ENCODE measurements around the gene MTCL1. TPM values are rescaled to one million over a fixed set of nuclear protein-coding genes. Genes with fewer than 3 reads are reported as not detected.

MTCL1 gene
- total RNA-seq, 2 donors from 2014 or later, result 11.2 to 73.1 TPM

GRCh38 chr18:8744656-8745055 lies 39.3 kb downstream of the MTCL1 start:
- Histone ChIP-seq H3K4me3 (no peak overlapping the region), H3K36me3 (no peaks in the 10 kb centered on the region), H3K27me3 (replicated peaks; ENCODE audit: insufficient read depth) (no peaks in the 10 kb centered on the region), H3K4me1 (replicated peaks) (no peaks in the 10 kb centered on the region), H3K27ac (no peak overlapping the region), H3K9me3 (no peaks in the 10 kb centered on the region)
- intact Hi-C loops (cut with DNase I), result no loop called here
- WGBS, result 90% methylated on average over 4 of the region's 4 CpGs
- no peak for DNase-seq (ENCODE audit: low spot score)
- TF ChIP-seq POLR2A (IDR thresholded peaks at IDR 0.05) (no peak), POLR2AphosphoS5 (IDR thresholded peaks at IDR 0.05) (no peak)
- TF ChIP-seq, protein P1, sequence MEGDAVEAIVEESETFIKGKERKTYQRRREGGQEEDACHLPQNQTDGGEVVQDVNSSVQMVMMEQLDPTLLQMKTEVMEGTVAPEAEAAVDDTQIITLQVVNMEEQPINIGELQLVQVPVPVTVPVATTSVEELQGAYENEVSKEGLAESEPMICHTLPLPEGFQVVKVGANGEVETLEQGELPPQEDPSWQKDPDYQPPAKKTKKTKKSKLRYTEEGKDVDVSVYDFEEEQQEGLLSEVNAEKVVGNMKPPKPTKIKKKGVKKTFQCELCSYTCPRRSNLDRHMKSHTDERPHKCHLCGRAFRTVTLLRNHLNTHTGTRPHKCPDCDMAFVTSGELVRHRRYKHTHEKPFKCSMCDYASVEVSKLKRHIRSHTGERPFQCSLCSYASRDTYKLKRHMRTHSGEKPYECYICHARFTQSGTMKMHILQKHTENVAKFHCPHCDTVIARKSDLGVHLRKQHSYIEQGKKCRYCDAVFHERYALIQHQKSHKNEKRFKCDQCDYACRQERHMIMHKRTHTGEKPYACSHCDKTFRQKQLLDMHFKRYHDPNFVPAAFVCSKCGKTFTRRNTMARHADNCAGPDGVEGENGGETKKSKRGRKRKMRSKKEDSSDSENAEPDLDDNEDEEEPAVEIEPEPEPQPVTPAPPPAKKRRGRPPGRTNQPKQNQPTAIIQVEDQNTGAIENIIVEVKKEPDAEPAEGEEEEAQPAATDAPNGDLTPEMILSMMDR (IDR thresholded peaks at IDR 0.05), result no peak

- intact Hi-C loops (cut with DNase I), result no loop called here
- no peak overlapping the region for H3K27ac ChIP-seq
These were observed 40.1 kb downstream of the MTCL1 start for GRCh38 chr18:8745355-8746014.

GRCh38 chr18:8747440-8747937 lies 42.1 kb downstream of the MTCL1 start:
- no peaks in the 10 kb centered on the region for H3K27me3 ChIP-seq (replicated peaks; ENCODE audit: insufficient read depth)
- TF ChIP-seq, protein P1 (IDR thresholded peaks at IDR 0.05), result no peak
- TF ChIP-seq POLR2A (IDR thresholded peaks at IDR 0.05) (no peak), POLR2AphosphoS5 (IDR thresholded peaks at IDR 0.05) (no peak)
- intact Hi-C loops (cut with DNase I), result no loop called here
- H3K27ac ChIP-seq, result no peak overlapping the region
- H3K4me3 ChIP-seq, result no peak overlapping the region
- DNase-seq (ENCODE audit: low spot score), result no peak
- no peaks in the 10 kb centered on the region for H3K4me1 ChIP-seq (replicated peaks)
- no peaks in the 10 kb centered on the region for H3K9me3 ChIP-seq
- 84% methylated on average over 6 of the region's 6 CpGs for WGBS
- H3K36me3 ChIP-seq, result no peaks in the 10 kb centered on the region

More at GRCh38 chr18:8745355-8746014, 40.1 kb downstream of the MTCL1 start:
- no peaks in the 10 kb centered on the region for H3K9me3 ChIP-seq
- WGBS, result 79% methylated on average over 15 of the region's 15 CpGs
- TF ChIP-seq POLR2AphosphoS5 (IDR thresholded peaks at IDR 0.05) (no peak), POLR2A (IDR thresholded peaks at IDR 0.05) (no peak)
- TF ChIP-seq, protein P1 (IDR thresholded peaks at IDR 0.05), result no peak
- no peak for DNase-seq (ENCODE audit: low spot score)
- no peaks in the 10 kb centered on the region for H3K4me1 ChIP-seq (replicated peaks)
- H3K4me3 ChIP-seq, result no peak overlapping the region
- H3K36me3 ChIP-seq, result no peaks in the 10 kb centered on the region
- no peaks in the 10 kb centered on the region for H3K27me3 ChIP-seq (replicated peaks; ENCODE audit: insufficient read depth)

GRCh38 chr18:8749492-8749891 lies 44.1 kb downstream of the MTCL1 start:
- intact Hi-C loops (cut with DNase I), result no loop called here
- no peak for DNase-seq (ENCODE audit: low spot score)
- WGBS, result 98% methylated on average over 6 of the region's 6 CpGs
- no peaks in the 10 kb centered on the region for H3K9me3 ChIP-seq
- no peak for TF ChIP-seq POLR2AphosphoS5 (IDR thresholded peaks at IDR 0.05)
- TF ChIP-seq, protein P1 (IDR thresholded peaks at IDR 0.05), result no peak
- no peak for TF ChIP-seq POLR2A (IDR thresholded peaks at IDR 0.05)
- H3K4me3 ChIP-seq, result no peak overlapping the region
- H3K27ac ChIP-seq, result no peak overlapping the region
- H3K36me3 ChIP-seq, result no peaks in the 10 kb centered on the region
- no peaks in the 10 kb centered on the region for H3K27me3 ChIP-seq (replicated peaks; ENCODE audit: insufficient read depth)
- no peaks in the 10 kb centered on the region for H3K4me1 ChIP-seq (replicated peaks)

DNA sequence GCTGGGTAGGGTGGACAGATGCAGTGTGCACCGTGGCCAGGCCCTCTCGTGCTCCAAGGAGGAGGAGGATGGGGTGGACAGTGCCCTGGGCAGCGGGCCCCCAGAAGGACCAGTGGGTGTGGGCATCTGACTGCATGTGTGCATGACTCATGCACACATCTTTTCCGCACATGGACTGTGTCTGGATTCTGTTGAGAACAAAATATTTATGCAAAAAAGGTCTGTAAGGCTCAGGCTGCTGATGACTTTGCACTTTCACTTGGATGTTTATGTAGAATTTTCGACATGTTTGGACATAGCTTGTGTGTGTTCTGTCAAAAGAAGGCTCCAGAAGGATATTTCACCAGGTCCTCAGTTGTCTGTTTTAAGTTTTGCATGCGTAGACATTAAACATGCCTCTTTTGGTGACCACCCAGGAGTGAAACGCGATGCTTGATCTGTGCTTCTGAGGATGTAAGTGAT lies 45.6 kb downstream of the MTCL1 start:
- 74% methylated on average over 8 of the region's 8 CpGs for WGBS
- Histone ChIP-seq H3K27ac (no peak overlapping the region), H3K27me3 (replicated peaks; ENCODE audit: insufficient read depth) (no peaks in the 10 kb centered on the region), H3K4me1 (replicated peaks) (no peaks in the 10 kb centered on the region), H3K9me3 (no peaks in the 10 kb centered on the region), H3K4me3 (no peak overlapping the region), H3K36me3 (no peaks in the 10 kb centered on the region)
- no peak for DNase-seq (ENCODE audit: low spot score)
- intact Hi-C loops (cut with DNase I), result no loop called here
- TF ChIP-seq POLR2A (IDR thresholded peaks at IDR 0.05) (no peak), POLR2AphosphoS5 (IDR thresholded peaks at IDR 0.05) (no peak)
- TF ChIP-seq, protein P1 (IDR thresholded peaks at IDR 0.05), result no peak
